ENCODE data around the gene DEAF1. TPM values are rescaled to one million over a fixed set of nuclear protein-coding genes. Genes with fewer than 3 reads are reported as not detected.
"Not testable (repeated sequence)": the region's sequence is repeated elsewhere in the genome, so short reads cannot be mapped to it uniquely, and the experiment has no call there.

Gene DEAF1
- total RNA-seq, 1 experiment from 2014 or later = 33.9 TPM

- H3K9ac ChIP-seq (ENCODE audit: low read length); BruUV-seq (replicated peaks); H3K79me2 ChIP-seq (ENCODE audit: insufficient read depth, low read length); H3K9me3 ChIP-seq (ENCODE audit: control insufficient read depth in 1 of 2, insufficient read depth in 1 of 2, low read depth in 1 of 2, low read length in 2 of 2); CTCF ChIA-PET; H3K27ac ChIP-seq (ENCODE audit: low read depth, low read length); intact Hi-C loops (cut with micrococcal nuclease); H3K27me3 ChIP-seq (ENCODE audit: insufficient read depth, low read length); H3K4me1 ChIP-seq (ENCODE audit: control insufficient read depth in 1 of 2, insufficient read depth in 2 of 2, low read length in 2 of 2); DNase-seq (ENCODE audit: low read depth, low spot score); RAD21 ChIA-PET (ENCODE audit: low non-redundant PET in 1 of 2, low total read pairs in 2 of 2, uncharacterized antibody in 2 of 2, unreplicated experiment in 2 of 2); H3K4me3 ChIP-seq (replicated peaks in 1 of 2; ENCODE audit: low read depth in 1 of 2, low read length in 2 of 2); H2AFZ ChIP-seq (ENCODE audit: low read depth, low read length, poor library complexity, severe bottlenecking); H3K4me2 ChIP-seq (ENCODE audit: low read length); H3K36me3 ChIP-seq (ENCODE audit: control insufficient read depth in 1 of 2, insufficient read depth in 2 of 2, low read length in 2 of 2); ATAC-seq; H4K20me1 ChIP-seq (ENCODE audit: insufficient read depth); H3K9me2 ChIP-seq (ENCODE audit: insufficient read depth); POLR2A ChIA-PET: not testable (repeated sequence)
These were observed 41.9 kb downstream of the DEAF1 start for GRCh38 chr11:653136-653535.

- H3K9me2 ChIP-seq (ENCODE audit: insufficient read depth) = no peaks in the 10 kb centered on the region
- ChIA-PET RAD21 (ENCODE audit: low non-redundant PET in 1 of 2, low total read pairs in 2 of 2, uncharacterized antibody in 2 of 2, unreplicated experiment in 2 of 2) (no interaction called here), CTCF (interaction anchor here (1.2 kb wide), 1 partner anchor 96 kb away, joined by 4 read pairs; no protein-coding TSS in a partner anchor), POLR2A (no interaction called here)
- H3K36me3 ChIP-seq (ENCODE audit: control insufficient read depth in 1 of 2, insufficient read depth in 2 of 2, low read length in 2 of 2) = no peaks in the 10 kb centered on the region; a peak in 1 of 4 replicates
- H3K27me3 ChIP-seq (ENCODE audit: insufficient read depth, low read length) = no peaks in the 10 kb centered on the region
- DNase-seq (ENCODE audit: low read depth, low spot score) (no peak), ATAC-seq (no peak)
- H3K79me2 ChIP-seq (ENCODE audit: insufficient read depth, low read length) = no peaks in the 10 kb centered on the region
- no peaks in the 10 kb centered on the region for H3K4me1 ChIP-seq (ENCODE audit: control insufficient read depth in 1 of 2, insufficient read depth in 2 of 2, low read length in 2 of 2)
- BruUV-seq (replicated peaks) = no TSS peak
- no peak overlapping the region for H2AFZ ChIP-seq (ENCODE audit: low read depth, low read length, poor library complexity, severe bottlenecking)
- H3K9me3 ChIP-seq (ENCODE audit: control insufficient read depth in 1 of 2, insufficient read depth in 1 of 2, low read depth in 1 of 2, low read length in 2 of 2) = no peaks in the 10 kb centered on the region
- no peaks in the 10 kb centered on the region for H4K20me1 ChIP-seq (ENCODE audit: insufficient read depth)
- no peak for TF ChIP-seq ZFX (IDR thresholded peaks at IDR 0.05)
- no peak for TF ChIP-seq SRF (IDR thresholded peaks at IDR 0.05; ENCODE audit: low read depth)
- TF ChIP-seq CTCF (IDR thresholded peaks at IDR 0.05 in 2 of 3, conservative IDR thresholded peaks at IDR 0.05 in 1 of 3; ENCODE audit: borderline replicate concordance in 1 of 3, insufficient read depth in 1 of 3, low read depth in 2 of 3, low read length in 2 of 3) = no peak
- intact Hi-C loops (cut with micrococcal nuclease) = no loop called here
- H3K9ac ChIP-seq (ENCODE audit: low read length) = no peak overlapping the region
- no peak overlapping the region for H3K4me2 ChIP-seq (ENCODE audit: low read length)
- H3K4me3 ChIP-seq (replicated peaks in 1 of 2; ENCODE audit: low read depth in 1 of 2, low read length in 2 of 2) = no peak overlapping the region
- no peak overlapping the region for H3K27ac ChIP-seq (ENCODE audit: low read depth, low read length)
These were observed 44.5 kb downstream of the DEAF1 start for GRCh38 chr11:650482-650881.

Data from HCT116 (cell line).